ENCODE measurements around the gene SLC25A11. TPM values are rescaled to one million over a fixed set of nuclear protein-coding genes. Genes with fewer than 3 reads are reported as not detected.

The SLC25A11 gene
- total and polyA plus RNA-seq, 2 donors (not counting 3 experiments of a cell fraction or from before 2014, with no cell fraction given): 58.2 to 95.2 TPM

DNA sequence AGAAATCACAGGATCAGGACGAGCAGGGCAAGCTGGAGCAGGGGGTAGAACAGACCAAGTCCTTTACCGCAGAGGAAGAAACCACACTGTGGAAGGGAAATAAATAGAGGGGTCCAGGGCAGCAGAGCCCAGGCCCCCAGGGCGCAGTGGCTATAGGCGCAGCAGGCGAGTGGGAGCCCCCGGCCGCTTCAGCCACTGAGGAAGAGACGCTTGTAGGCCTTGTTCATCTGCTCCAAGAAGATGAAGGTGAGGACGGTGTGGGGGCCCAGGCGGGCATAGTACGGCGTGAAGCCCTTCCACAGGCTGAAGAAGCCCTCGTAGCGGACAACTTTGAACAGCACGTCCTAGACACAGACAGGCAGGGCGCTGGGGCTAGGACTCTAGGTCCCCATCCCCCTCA lies 2.3 kb downstream of the SLC25A11 start:
- H3K36me3 ChIP-seq (ENCODE audit: control insufficient read depth in 2 of 2, extremely low read depth in 1 of 2, insufficient read depth in 2 of 2, low read length in 2 of 2): peaks cover 2 to 20% of the 10 kb centered on the region in 2 experiments
- H3K9me1 ChIP-seq (replicated peaks; ENCODE audit: control insufficient read depth, extremely low read depth, insufficient read depth, low read length): no peaks in the 10 kb centered on the region
- POLR2A ChIA-PET: no interaction called here
- TF ChIP-seq, protein P1, sequence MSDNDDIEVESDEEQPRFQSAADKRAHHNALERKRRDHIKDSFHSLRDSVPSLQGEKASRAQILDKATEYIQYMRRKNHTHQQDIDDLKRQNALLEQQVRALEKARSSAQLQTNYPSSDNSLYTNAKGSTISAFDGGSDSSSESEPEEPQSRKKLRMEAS (IDR thresholded peaks at IDR 0.05; ENCODE audit: insufficient read depth, insufficient read length): no peak
- TF ChIP-seq FOS (IDR thresholded peaks at IDR 0.05; ENCODE audit: borderline replicate concordance, insufficient read depth, low read length): no peak
- TF ChIP-seq JUN (IDR thresholded peaks at IDR 0.05; ENCODE audit: borderline replicate concordance, insufficient read depth, insufficient read length, low read depth): no peak
- no peak for TF ChIP-seq POLR2AphosphoS5 (IDR thresholded peaks at IDR 0.05; ENCODE audit: insufficient read depth, low read depth, low read length)
- TF ChIP-seq POLR2A (IDR thresholded peaks at IDR 0.05; ENCODE audit: low read depth, low read length): no peak
- no peak for TF ChIP-seq MYC (IDR thresholded peaks at IDR 0.05; ENCODE audit: low read depth, low read length)
- TF ChIP-seq, protein P2, sequence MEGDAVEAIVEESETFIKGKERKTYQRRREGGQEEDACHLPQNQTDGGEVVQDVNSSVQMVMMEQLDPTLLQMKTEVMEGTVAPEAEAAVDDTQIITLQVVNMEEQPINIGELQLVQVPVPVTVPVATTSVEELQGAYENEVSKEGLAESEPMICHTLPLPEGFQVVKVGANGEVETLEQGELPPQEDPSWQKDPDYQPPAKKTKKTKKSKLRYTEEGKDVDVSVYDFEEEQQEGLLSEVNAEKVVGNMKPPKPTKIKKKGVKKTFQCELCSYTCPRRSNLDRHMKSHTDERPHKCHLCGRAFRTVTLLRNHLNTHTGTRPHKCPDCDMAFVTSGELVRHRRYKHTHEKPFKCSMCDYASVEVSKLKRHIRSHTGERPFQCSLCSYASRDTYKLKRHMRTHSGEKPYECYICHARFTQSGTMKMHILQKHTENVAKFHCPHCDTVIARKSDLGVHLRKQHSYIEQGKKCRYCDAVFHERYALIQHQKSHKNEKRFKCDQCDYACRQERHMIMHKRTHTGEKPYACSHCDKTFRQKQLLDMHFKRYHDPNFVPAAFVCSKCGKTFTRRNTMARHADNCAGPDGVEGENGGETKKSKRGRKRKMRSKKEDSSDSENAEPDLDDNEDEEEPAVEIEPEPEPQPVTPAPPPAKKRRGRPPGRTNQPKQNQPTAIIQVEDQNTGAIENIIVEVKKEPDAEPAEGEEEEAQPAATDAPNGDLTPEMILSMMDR (IDR thresholded peaks at IDR 0.05; ENCODE audit: extremely low read depth in 1 of 2, insufficient read depth in 1 of 2, low read depth in 1 of 2, low read length in 2 of 2): no peak
- TF ChIP-seq GATA2 (IDR thresholded peaks at IDR 0.05; ENCODE audit: insufficient read depth, insufficient read length, low read depth, low read length): no peak
- TF ChIP-seq EZH2 (IDR thresholded peaks at IDR 0.05; ENCODE audit: borderline replicate concordance, low read depth, low read length, severe bottlenecking): no peak
- H4K20me1 ChIP-seq (replicated peaks; ENCODE audit: control insufficient read depth, extremely low read depth, insufficient read depth, low read length): no peaks in the 10 kb centered on the region
- no peak overlapping the region for H3K4me2 ChIP-seq (ENCODE audit: insufficient read depth, low read length)
- intact Hi-C loops (cut with micrococcal nuclease): no loop called here
- no peaks in the 10 kb centered on the region for H3K27me3 ChIP-seq (ENCODE audit: control insufficient read depth in 2 of 2, insufficient read depth in 2 of 2, low read length in 2 of 2)
- no peak overlapping the region for H3K27ac ChIP-seq (ENCODE audit: insufficient read depth, low read depth, low read length)
- H2AFZ ChIP-seq (ENCODE audit: low read depth, low read length): no peak overlapping the region
- peaks cover 36% of the 10 kb centered on the region for H3K79me2 ChIP-seq (ENCODE audit: control insufficient read depth, insufficient read depth, low read length)
- no peaks in the 10 kb centered on the region for H3K9me3 ChIP-seq (replicated peaks; ENCODE audit: control insufficient read depth, insufficient read depth, low read length)
- peaks cover 23% of the 10 kb centered on the region for H3K4me1 ChIP-seq (ENCODE audit: control insufficient read depth, extremely low read depth, insufficient read depth, low read length)
- no peak for FAIRE-seq
- DNase-seq (ENCODE audit: low read depth, low spot score): no peak
- CTCF ChIA-PET: interaction anchor here (1.8 to 3.3 kb wide), 2 partner anchors 28 kb away, joined by 8 to 44 read pairs; no protein-coding TSS in a partner anchor
- H3K9ac ChIP-seq (replicated peaks; ENCODE audit: extremely low read depth, insufficient read depth, low read length): no peak overlapping the region
- no TSS peak for BruUV-seq (replicated peaks)
- no peak overlapping the region for H3K4me3 ChIP-seq (replicated peaks in 1 of 3; ENCODE audit: insufficient read depth in 1 of 3, low read depth in 1 of 3, low read length in 3 of 3)
- dilution Hi-C loops (cut with MboI; ENCODE audit: extremely low pct_ligation_motif_present, low sequenced_read_pairs): no loop called here
